Measurements from ENCODE around the gene CBLB.

CBLB gene

DNA sequence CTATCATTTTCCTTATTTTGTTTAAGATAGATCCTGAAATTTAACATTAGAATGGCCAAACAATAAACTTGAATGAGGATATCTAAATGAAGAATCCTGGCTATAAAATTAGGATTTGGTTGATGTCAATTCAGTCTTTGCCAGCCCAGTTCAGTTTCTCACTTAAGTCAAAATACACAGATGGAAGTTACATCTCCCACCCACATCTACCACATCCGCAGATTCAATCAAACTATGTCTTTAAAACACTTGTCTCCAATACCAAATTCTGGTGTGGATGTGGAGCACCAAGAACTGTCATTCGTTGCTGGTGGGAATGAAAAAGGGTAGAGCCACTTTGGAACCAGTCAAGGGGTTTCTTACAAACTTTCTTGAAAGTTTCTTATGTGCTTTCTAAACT, 18.2 kb downstream of the CBLB start:
- no peak overlapping the region for H3K4me3 ChIP-seq (replicated peaks; ENCODE audit: low read depth, low read length)
- TF ChIP-seq, protein P1, sequence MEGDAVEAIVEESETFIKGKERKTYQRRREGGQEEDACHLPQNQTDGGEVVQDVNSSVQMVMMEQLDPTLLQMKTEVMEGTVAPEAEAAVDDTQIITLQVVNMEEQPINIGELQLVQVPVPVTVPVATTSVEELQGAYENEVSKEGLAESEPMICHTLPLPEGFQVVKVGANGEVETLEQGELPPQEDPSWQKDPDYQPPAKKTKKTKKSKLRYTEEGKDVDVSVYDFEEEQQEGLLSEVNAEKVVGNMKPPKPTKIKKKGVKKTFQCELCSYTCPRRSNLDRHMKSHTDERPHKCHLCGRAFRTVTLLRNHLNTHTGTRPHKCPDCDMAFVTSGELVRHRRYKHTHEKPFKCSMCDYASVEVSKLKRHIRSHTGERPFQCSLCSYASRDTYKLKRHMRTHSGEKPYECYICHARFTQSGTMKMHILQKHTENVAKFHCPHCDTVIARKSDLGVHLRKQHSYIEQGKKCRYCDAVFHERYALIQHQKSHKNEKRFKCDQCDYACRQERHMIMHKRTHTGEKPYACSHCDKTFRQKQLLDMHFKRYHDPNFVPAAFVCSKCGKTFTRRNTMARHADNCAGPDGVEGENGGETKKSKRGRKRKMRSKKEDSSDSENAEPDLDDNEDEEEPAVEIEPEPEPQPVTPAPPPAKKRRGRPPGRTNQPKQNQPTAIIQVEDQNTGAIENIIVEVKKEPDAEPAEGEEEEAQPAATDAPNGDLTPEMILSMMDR (IDR thresholded peaks at IDR 0.05; ENCODE audit: low read depth, low read length, missing control alignments) = no peak
- no peak for DNase-seq (ENCODE audit: extremely low read depth, low read depth)

GRCh38 chr3:105848821-105849220, 20.0 kb downstream of the CBLB start:
- H3K4me3 ChIP-seq (replicated peaks; ENCODE audit: low read depth, low read length) = no peak overlapping the region
- DNase-seq (ENCODE audit: extremely low read depth, low read depth) = no peak
- TF ChIP-seq, protein P1 (IDR thresholded peaks at IDR 0.05; ENCODE audit: low read depth, low read length, missing control alignments) = no peak

DNA sequence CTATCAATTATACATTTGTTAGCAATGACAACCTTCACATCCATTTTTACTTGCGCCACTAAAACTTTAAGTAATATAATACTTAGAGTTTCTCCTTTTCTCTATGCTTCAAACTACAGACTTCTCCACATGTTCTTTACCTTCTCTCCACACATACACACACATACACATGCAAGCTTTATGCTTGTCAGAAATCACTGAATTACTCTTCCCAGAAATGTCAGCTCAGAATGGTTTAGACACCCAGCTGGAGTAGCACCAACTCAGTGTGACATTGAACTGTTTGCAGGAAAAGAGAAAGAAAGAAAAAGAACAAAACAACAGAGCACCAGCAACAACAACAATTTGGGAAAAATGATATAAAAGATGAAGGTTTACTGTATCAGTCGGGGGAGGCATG, 20.9 kb downstream of the CBLB start:
- TF ChIP-seq, protein P1 (IDR thresholded peaks at IDR 0.05; ENCODE audit: low read depth, low read length, missing control alignments) = no peak
- H3K4me3 ChIP-seq (replicated peaks; ENCODE audit: low read depth, low read length) = no peak overlapping the region
- DNase-seq (ENCODE audit: extremely low read depth, low read depth) = no peak

DNA sequence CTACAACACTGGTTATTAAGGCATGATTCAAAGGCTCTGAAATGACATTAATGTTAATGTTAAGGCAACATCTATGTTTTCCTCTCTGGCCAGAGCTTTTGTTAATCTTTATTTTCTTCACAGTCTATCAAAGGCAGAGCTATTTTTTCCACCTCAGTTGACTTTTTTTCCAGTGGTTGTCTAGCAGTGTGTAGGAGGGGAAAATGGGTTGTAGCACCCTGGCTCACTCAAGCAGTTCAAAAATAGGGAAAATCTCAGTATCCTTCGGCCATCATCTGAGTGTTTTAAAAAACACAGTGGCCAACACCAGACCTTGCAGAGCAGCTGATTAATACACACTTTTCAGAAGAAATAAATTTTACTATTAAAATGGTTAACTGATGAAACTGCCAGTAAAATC, 21.4 kb downstream of the CBLB start:
- H3K4me3 ChIP-seq (replicated peaks; ENCODE audit: low read depth, low read length) = no peak overlapping the region
- DNase-seq (ENCODE audit: extremely low read depth, low read depth) = no peak
- TF ChIP-seq, protein P1 (IDR thresholded peaks at IDR 0.05; ENCODE audit: low read depth, low read length, missing control alignments) = no peak

GRCh38 chr3:105846809-105847208, 22.0 kb downstream of the CBLB start:
- TF ChIP-seq, protein P1 (IDR thresholded peaks at IDR 0.05; ENCODE audit: low read depth, low read length, missing control alignments) = no peak
- DNase-seq (ENCODE audit: extremely low read depth, low read depth) = no peak
- H3K4me3 ChIP-seq (replicated peaks; ENCODE audit: low read depth, low read length) = no peak overlapping the region

DNA sequence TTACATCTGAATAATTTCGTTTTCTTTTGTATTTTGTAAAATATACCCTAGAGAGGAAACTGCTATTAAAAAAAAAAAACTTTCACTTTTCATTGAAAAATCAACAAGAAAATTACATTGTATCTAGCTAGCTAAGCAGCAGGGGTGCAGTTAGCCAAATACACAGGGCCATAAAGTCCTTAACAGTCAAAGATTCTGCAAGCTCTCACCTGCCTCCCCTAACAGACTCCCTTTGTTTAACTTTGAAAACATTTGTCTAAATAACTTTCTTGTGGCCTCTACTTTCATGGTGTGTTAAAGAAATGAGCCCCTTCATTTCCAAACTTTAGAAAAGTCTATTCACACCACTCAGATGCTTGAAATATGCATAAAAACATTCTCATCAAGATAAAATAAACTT, 23.3 kb downstream of the CBLB start:
- H3K4me3 ChIP-seq (replicated peaks; ENCODE audit: low read depth, low read length) = no peak overlapping the region
- no peak for DNase-seq (ENCODE audit: extremely low read depth, low read depth)
- TF ChIP-seq, protein P1 (IDR thresholded peaks at IDR 0.05; ENCODE audit: low read depth, low read length, missing control alignments) = no peak

DNA sequence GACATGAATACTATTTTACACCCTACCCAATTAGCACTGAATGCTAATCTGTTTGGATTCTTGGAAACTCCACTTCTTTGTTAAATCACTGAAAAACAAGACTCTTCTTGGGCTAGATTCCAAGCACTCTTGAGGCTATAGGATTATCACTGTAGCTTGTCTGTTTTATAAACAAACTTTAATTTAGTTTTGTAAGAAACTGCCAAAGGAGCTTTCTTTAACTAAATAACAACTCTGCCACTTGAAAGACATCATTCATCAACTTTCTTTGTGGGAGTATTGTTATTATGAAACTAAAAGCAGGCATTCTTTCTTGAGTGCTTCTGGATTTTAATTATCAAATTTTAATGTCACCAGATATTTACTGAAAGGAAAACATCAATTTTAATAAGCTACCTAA, 24.1 kb downstream of the CBLB start:
- DNase-seq (ENCODE audit: extremely low read depth, low read depth) = no peak
- TF ChIP-seq, protein P1 (IDR thresholded peaks at IDR 0.05; ENCODE audit: low read depth, low read length, missing control alignments) = no peak
- H3K4me3 ChIP-seq (replicated peaks; ENCODE audit: low read depth, low read length) = no peak overlapping the region
